ENCODE measurements around the gene NIPAL3. TPM values are rescaled to one million over a fixed set of nuclear protein-coding genes. Genes with fewer than 3 reads are reported as not detected.

NIPAL3 gene
- total and polyA plus RNA-seq, 3 donors from 2014 or later = 11.2 to 46.0 (median 33.1) TPM

- no peaks in the 10 kb centered on the region for H3K4me1 ChIP-seq
- WGBS, 2 donors = 87 to 91% methylated on average over 7 of the region's 7 CpGs
- H3K27me3 ChIP-seq = no peaks in the 10 kb centered on the region
- no peak for DNase-seq
- no peaks in the 10 kb centered on the region for H3K36me3 ChIP-seq (ENCODE audit: low read depth, missing control alignments)
- H3K27ac ChIP-seq = no peak overlapping the region
- intact Hi-C loops (cut with DNase I; ENCODE audit: low total_unique reads) = no loop called here
- no peaks in the 10 kb centered on the region for H3K9me3 ChIP-seq
- no peak overlapping the region for H3K4me3 ChIP-seq
- TF ChIP-seq CTCF (IDR thresholded peaks at IDR 0.05) = no peak
- TF ChIP-seq POLR2A (IDR thresholded peaks at IDR 0.05) = no peak
Observed at GRCh38 chr1:24373044-24373443, 42.6 kb upstream of the NIPAL3 start.

GRCh38 chr1:24373710-24374109 is 41.9 kb upstream of the NIPAL3 start:
- no peak for DNase-seq
- intact Hi-C loops (cut with DNase I; ENCODE audit: low total_unique reads) = no loop called here
- Histone ChIP-seq H3K4me3 (no peak overlapping the region), H3K9me3 (no peaks in the 10 kb centered on the region), H3K27me3 (no peaks in the 10 kb centered on the region), H3K27ac (no peak overlapping the region), H3K36me3 (ENCODE audit: low read depth, missing control alignments) (no peaks in the 10 kb centered on the region), H3K4me1 (no peaks in the 10 kb centered on the region)
- 76 to 83% methylated on average over 8 of the region's 8 CpGs for WGBS, 2 donors
- TF ChIP-seq POLR2A (IDR thresholded peaks at IDR 0.05) = no peak
- TF ChIP-seq CTCF (IDR thresholded peaks at IDR 0.05) = no peak

DNA sequence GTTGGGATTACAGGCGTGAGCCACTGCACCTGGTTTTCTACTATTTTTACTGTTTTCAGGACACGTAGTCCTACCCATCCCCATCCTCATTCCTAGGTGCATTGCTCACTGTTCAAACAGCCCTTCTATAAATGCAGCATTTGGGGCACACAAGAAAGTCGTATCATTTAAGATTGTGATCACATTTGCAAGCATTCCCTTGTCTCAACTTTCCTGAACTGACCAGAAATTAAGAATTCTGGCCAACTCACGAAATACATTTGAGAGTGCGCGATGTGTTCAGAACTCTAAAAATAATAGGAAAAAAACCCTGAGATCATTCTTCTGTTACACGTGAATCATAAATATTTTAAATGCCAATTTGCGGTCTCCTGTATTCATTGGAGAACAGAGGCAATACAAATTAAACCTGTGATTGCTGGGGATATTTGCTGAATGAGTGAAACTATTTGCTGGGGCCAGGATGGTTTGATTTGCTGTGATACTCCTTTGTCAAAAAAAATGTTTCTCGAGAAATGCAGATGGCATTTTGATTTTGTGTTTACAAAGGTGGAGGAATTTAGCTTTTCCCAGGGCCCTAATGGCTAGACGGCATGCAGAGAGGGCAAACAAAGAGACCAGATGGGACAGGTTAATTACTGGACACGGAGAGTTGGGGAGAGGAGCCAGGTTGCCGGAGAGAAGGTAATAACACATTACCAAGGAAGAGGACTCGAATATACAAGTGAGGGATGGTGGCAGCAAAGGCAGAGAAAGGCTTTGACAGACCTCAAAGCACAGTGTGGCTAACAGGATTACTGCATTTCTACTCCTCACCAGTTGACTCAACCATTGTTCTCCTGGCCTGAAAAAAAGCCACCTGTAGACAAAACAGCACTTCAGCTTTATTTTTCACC is 40.5 kb upstream of the NIPAL3 start:
- intact Hi-C loops (cut with DNase I; ENCODE audit: low total_unique reads) = no loop called here
- H3K27ac ChIP-seq = no peak overlapping the region
- no peaks in the 10 kb centered on the region for H3K4me1 ChIP-seq
- TF ChIP-seq CTCF (IDR thresholded peaks at IDR 0.05) (no peak), POLR2A (IDR thresholded peaks at IDR 0.05) (no peak)
- WGBS, 2 donors = 89% methylated on average over 13 of the region's 13 CpGs
- no peaks in the 10 kb centered on the region for H3K36me3 ChIP-seq (ENCODE audit: low read depth, missing control alignments)
- no peak overlapping the region for H3K4me3 ChIP-seq
- no peaks in the 10 kb centered on the region for H3K9me3 ChIP-seq
- H3K27me3 ChIP-seq = no peaks in the 10 kb centered on the region
- DNase-seq = no peak

- intact Hi-C loops (cut with DNase I; ENCODE audit: low total_unique reads) = no loop called here
- DNase-seq = no peak
- no peak overlapping the region for H3K27ac ChIP-seq
Observed at GRCh38 chr1:24379733-24380315, 35.8 kb upstream of the NIPAL3 start.

More at GRCh38 chr1:24379733-24380315, 35.8 kb upstream of the NIPAL3 start:
- H3K36me3 ChIP-seq (ENCODE audit: low read depth, missing control alignments) = no peaks in the 10 kb centered on the region
- H3K9me3 ChIP-seq = no peaks in the 10 kb centered on the region
- TF ChIP-seq CTCF (IDR thresholded peaks at IDR 0.05) (no peak), POLR2A (IDR thresholded peaks at IDR 0.05) (no peak)
- no peaks in the 10 kb centered on the region for H3K4me1 ChIP-seq
- H3K4me3 ChIP-seq = no peak overlapping the region
- H3K27me3 ChIP-seq = no peaks in the 10 kb centered on the region
- WGBS, 2 donors = 85 to 90% methylated on average over 8 of the region's 8 CpGs

Measured in testis (tissue), 3 donors.